Duodenal mucosa (tissue), 2 donors: Measurements from ENCODE around the gene PSTPIP2.
A peak's percentile ranks its signal among the peaks of the same experiment; 100 is the strongest.
"Not testable (repeated sequence)": the region's sequence is repeated elsewhere in the genome, so short reads cannot be mapped to it uniquely, and the experiment has no call there.

Experiments used
- H3K27ac ChIP-seq: one replicate; pipeline ENCODE4 v1.7.0; 2013; ENCODE audit warnings: low read depth, low read length
- H3K27me3 ChIP-seq, 2 donors: one replicate each; pipeline ENCODE4 v1.7.0; 2013; ENCODE audit warnings: low read length in 2 of 2, control low read depth in 1 of 2; ENCODE audit not compliant: insufficient read depth in 2 of 2, control insufficient read depth in 1 of 2
- H3K36me3 ChIP-seq, 2 donors: one replicate each; pipeline ENCODE4 v1.7.0; 2013; ENCODE audit warnings: low read length in 2 of 2, control low read depth in 1 of 2; ENCODE audit not compliant: insufficient read depth in 2 of 2, control insufficient read depth in 1 of 2
- H3K4me1 ChIP-seq, 2 donors: one replicate each; pipeline ENCODE4 v1.7.0; 2013; ENCODE audit warnings: low read length in 2 of 2, control low read depth in 1 of 2; ENCODE audit not compliant: insufficient read depth in 2 of 2, control insufficient read depth in 1 of 2
- H3K4me3 ChIP-seq, 2 donors: one replicate each; pipeline ENCODE4 v1.7.0; 2013; ENCODE audit warnings: low read length in 2 of 2, low read depth in 1 of 2
- H3K9ac ChIP-seq, 2 donors: one replicate each; pipeline ENCODE4 v1.7.0; 2013; ENCODE audit warnings: low read length in 2 of 2, low read depth in 1 of 2
- H3K9me3 ChIP-seq, 2 donors: one replicate each; pipeline ENCODE4 v1.7.0; 2013; ENCODE audit warnings: low read length in 2 of 2, control low read depth in 1 of 2; ENCODE audit not compliant: control insufficient read depth in 1 of 2

Gene PSTPIP2

DNA sequence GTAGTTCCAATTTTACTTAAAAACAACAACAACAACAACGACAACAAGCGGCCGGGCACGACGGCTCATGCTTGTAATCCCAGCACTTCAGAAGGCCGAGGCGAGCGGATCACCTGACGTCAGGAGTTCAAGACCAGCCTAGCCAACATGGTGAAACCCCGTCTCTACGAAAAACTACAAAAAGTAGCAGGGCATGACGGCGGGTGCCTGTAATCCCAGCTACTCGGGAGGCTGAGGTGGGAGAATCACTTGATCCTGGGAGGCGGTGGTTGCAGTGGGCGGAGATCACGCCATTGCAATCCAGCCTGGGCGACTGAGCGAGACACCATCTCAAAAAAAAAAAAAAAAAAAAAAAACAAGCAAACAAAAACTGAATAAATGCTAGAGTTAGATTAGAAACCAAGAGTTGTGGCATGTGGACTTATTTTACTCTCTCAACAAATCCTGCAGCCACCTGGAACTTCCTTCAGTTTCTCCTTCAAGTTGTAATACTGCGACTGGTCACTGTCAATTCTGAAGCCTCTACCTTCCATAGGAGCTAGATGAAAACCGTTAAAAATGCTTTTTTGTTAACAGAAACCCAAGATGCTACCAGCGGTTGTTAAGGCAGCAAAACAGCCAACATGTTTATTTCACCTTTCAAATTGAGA is 24.7 kb upstream of the PSTPIP2 start:
- H3K4me3 ChIP-seq: peak overlapping the region; percentile 76 to 89
- no peaks in the 10 kb centered on the region for H3K27me3 ChIP-seq
- peak overlapping the region; percentile 82 for H3K27ac ChIP-seq
- H3K36me3 ChIP-seq: peaks cover 10 to 18% of the 10 kb centered on the region in 2 donors
- H3K9me3 ChIP-seq: no peaks in the 10 kb centered on the region
- peaks cover 7% of the 10 kb centered on the region in 2 donors for H3K4me1 ChIP-seq
- peak overlapping the region; percentile 88 to 94 for H3K9ac ChIP-seq

DNA sequence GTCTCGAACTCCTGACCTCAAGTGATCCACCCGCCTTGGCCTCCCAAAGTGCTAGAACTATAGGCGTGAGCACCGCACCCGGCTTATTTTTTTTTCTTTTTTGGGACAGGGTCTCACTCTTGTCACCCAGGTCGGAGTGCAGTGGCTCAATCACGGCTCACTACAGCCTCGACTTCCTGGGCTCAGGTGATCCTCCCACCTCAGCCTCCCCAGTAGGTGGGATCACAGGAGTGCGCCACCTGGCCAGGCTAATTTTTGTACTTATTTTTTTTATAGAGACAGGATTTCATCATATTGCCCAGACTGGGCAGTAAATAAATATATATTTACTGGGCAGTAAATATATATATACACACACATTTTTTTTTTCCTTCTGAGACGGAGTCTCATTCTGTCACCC is 23.5 kb upstream of the PSTPIP2 start:
- Histone ChIP-seq H3K4me3 (no peak overlapping the region), H3K4me1 (peaks cover 7% of the 10 kb centered on the region in 2 donors), H3K27ac (no peak overlapping the region), H3K27me3 (no peaks in the 10 kb centered on the region), H3K9me3 (no peaks in the 10 kb centered on the region), H3K9ac (no peak overlapping the region), H3K36me3 (peaks cover 16 to 31% of the 10 kb centered on the region in 2 donors)

DNA sequence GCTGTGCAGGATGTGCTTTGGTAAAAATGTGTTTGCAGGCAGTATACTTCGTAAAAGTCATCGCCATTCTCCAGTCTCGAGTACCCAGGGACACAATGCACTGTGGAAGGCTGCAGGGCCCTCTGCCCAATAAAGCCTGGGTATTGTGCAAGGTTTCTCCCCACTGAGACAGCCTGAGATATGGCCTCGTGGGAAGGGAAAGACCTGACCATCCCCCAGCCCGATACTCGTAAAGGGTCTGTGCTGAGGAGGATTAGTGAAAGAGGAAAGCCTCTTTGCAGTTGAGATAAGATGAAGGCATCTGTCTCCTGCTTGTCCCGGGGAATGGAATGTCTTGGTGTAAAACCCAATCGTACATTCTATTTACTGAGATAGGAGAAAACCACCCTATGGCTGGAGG is 16.4 kb upstream of the PSTPIP2 start:
- not testable (repeated sequence) for H3K9me3 ChIP-seq, H3K4me1 ChIP-seq, H3K27me3 ChIP-seq, H3K4me3 ChIP-seq, H3K9ac ChIP-seq, H3K27ac ChIP-seq
- H3K36me3 ChIP-seq: peaks cover 53 to 92% of the 10 kb centered on the region in 2 donors

DNA sequence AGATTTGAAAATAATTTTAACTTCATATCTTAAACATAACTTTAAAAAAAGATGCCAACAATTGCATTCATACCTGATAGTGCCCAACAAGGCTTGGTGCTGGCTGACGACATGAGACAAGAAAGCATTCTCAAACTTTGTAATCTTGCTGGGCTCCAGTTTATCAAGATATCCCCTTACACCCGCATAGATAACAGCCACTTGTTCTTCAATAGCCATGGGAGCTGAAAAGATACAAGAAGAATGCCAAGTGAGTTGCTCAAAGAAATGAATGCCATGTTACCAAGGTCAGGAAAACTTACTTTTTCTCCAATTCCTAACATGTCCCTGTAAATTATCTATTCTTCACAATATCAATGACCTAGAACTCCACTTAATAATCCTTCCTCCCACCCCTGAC is 12.4 kb upstream of the PSTPIP2 start:
- Histone ChIP-seq H3K4me1 (peaks cover 0 to 6% of the 10 kb centered on the region in 2 donors), H3K4me3 (no peak overlapping the region), H3K9ac (no peak overlapping the region), H3K36me3 (peaks cover 38 to 88% of the 10 kb centered on the region in 2 donors), H3K27me3 (no peaks in the 10 kb centered on the region), H3K9me3 (no peaks in the 10 kb centered on the region), H3K27ac (no peak overlapping the region)

GRCh38 chr18:46080156-46080555 is 8.1 kb upstream of the PSTPIP2 start:
- H3K9me3 ChIP-seq: no peaks in the 10 kb centered on the region
- no peak overlapping the region for H3K4me3 ChIP-seq
- peaks cover 7 to 59% of the 10 kb centered on the region in 2 donors for H3K36me3 ChIP-seq
- H3K4me1 ChIP-seq: peaks cover 0 to 6% of the 10 kb centered on the region in 2 donors
- H3K9ac ChIP-seq: no peak overlapping the region
- H3K27ac ChIP-seq: no peak overlapping the region
- H3K27me3 ChIP-seq: no peaks in the 10 kb centered on the region

GRCh38 chr18:46079336-46079735 is 7.3 kb upstream of the PSTPIP2 start:
- H3K27me3 ChIP-seq: no peaks in the 10 kb centered on the region
- no peaks in the 10 kb centered on the region for H3K9me3 ChIP-seq
- H3K4me3 ChIP-seq: no peak overlapping the region
- H3K36me3 ChIP-seq: peaks cover under 1 to 51% of the 10 kb centered on the region in 2 donors
- no peak overlapping the region for H3K9ac ChIP-seq
- H3K4me1 ChIP-seq: peaks cover 0 to 6% of the 10 kb centered on the region in 2 donors
- no peak overlapping the region for H3K27ac ChIP-seq

DNA sequence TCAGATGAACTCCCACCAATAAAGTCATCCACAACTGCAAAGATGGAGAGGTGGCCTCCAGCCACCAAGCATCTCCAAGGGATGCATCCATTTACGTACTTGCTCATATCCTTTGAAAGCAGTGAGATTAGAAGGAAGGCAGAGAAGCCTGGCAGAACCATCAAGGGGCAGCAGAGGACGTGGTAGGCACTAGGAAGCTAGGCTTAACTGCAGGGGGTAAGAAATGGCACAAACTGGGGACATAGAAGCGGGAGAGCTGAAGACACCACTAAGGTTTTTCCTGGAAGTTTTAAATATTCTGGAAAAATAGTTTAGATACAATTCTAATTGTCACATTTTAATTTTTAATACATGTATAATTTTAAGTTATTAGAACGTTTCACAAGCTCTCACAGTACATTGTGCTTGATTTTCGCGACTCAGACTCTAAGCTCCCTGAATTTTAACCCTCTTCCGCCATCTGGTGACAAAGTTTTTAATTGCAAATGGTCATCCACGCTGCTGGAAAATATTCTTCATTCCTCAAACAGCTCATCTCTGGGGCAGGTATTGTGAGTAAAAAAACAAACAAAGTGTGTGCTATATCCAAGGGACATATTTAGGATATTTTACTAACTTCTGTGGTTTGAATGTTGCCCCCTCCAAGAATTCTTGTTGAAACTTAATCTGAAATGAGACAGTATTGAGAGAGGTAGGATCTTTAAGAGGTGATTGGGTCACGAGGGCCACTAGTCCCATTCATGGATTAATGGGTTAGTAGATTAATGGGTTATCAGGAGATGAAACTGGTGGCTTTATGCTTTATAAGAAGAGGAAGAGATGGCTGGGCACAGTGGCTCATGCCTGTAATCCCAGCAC is 1.6 kb upstream of the PSTPIP2 start:
- H3K27ac ChIP-seq: no peak overlapping the region
- H3K9me3 ChIP-seq: no peaks in the 10 kb centered on the region
- no peak overlapping the region for H3K9ac ChIP-seq
- H3K4me3 ChIP-seq: no peak overlapping the region
- H3K27me3 ChIP-seq: no peaks in the 10 kb centered on the region
- H3K4me1 ChIP-seq: peaks cover 14 to 25% of the 10 kb centered on the region in 2 donors
- H3K36me3 ChIP-seq: peaks cover 0 to 8% of the 10 kb centered on the region in 2 donors

DNA sequence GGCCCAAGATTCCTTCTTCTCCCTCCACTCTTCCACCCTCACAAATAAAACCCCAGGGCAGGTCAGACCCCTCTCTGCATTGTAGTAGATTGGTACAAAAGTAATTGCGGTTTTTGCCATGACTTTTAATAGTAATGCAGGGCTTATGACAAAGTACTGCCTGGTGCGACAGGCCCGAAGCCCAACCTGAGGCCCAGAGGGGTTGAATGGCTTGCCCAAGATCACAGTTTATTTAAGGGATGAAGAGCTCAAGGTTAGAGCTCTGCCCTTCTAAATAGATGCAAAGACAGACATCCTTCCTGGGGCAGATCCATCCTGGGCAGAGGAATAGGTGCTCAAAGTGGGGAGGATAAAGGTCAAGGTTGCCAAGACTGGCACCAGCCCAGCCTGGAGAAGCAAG is 899 bp upstream of the PSTPIP2 start:
- no peak overlapping the region for H3K9ac ChIP-seq
- H3K36me3 ChIP-seq: peaks cover 0 to 7% of the 10 kb centered on the region in 2 donors
- no peaks in the 10 kb centered on the region for H3K9me3 ChIP-seq
- peak overlapping the region in 1 of 2 donors; percentile 76 for H3K4me3 ChIP-seq
- H3K4me1 ChIP-seq: peaks cover 14 to 25% of the 10 kb centered on the region in 2 donors
- H3K27me3 ChIP-seq: no peaks in the 10 kb centered on the region
- no peak overlapping the region for H3K27ac ChIP-seq

GRCh38 chr18:46072376-46072867 is 362 bp upstream of the PSTPIP2 start:
- Histone ChIP-seq H3K9me3 (no peaks in the 10 kb centered on the region), H3K9ac (peak overlapping the region; percentile 71 to 80), H3K36me3 (peaks cover 0 to 2% of the 10 kb centered on the region in 2 donors), H3K4me3 (peak overlapping the region; percentile 76 to 78), H3K4me1 (peaks cover 14 to 25% of the 10 kb centered on the region in 2 donors), H3K27me3 (no peaks in the 10 kb centered on the region), H3K27ac (no peak overlapping the region)
